H9 (cell line): ENCODE results near the gene FRRS1L. TPM values are rescaled to one million over a fixed set of nuclear protein-coding genes. Genes with fewer than 3 reads are reported as not detected.

Source experiments
- DNase-seq: peaks from one replicate; pipeline ENCODE4 v3.0.0-alpha.2; 2017
- H2AFZ ChIP-seq: one replicate; pipeline ENCODE4 v1.6.1; 2013; ENCODE audit warnings: mild to moderate bottlenecking, low read length, control low read depth, moderate library complexity
- H2AK5ac ChIP-seq: 2 replicates; pipeline ENCODE4 v1.6.1; 2013; ENCODE audit warnings: low read length, control low read depth, mixed read lengths; ENCODE audit not compliant: insufficient read length
- H2BK120ac ChIP-seq: one replicate; pipeline ENCODE4 v1.6.1; 2013; ENCODE audit warnings: low read depth, mild to moderate bottlenecking, low read length, control low read depth, inconsistent platforms; ENCODE audit not compliant: poor library complexity, severe bottlenecking
- H2BK12ac ChIP-seq: 2 replicates; pipeline ENCODE4 v1.6.1; 2013; ENCODE audit warnings: low read length, control low read depth, mixed read lengths, low read depth; ENCODE audit not compliant: insufficient read length
- H2BK15ac ChIP-seq: 2 replicates; pipeline ENCODE4 v1.6.1; 2013; ENCODE audit warnings: low read depth, low read length, control low read depth
- H2BK20ac ChIP-seq: one replicate; pipeline ENCODE4 v1.6.1; 2013; ENCODE audit warnings: low read depth, mild to moderate bottlenecking, low read length, control low read depth, inconsistent platforms; ENCODE audit not compliant: poor library complexity, severe bottlenecking
- H2BK5ac ChIP-seq: 2 replicates; pipeline ENCODE4 v1.6.1; 2013; ENCODE audit warnings: low read length, control low read depth, mixed read lengths; ENCODE audit not compliant: insufficient read length
- H3K14ac ChIP-seq: 2 replicates; pipeline ENCODE4 v1.6.1; 2013; ENCODE audit warnings: low read length, control low read depth; ENCODE audit not compliant: insufficient read depth
- H3K18ac ChIP-seq: 2 replicates; pipeline ENCODE4 v1.6.1; 2013; ENCODE audit warnings: low read depth, mild to moderate bottlenecking, mixed read lengths, low read length, control low read depth; ENCODE audit not compliant: insufficient read length
- H3K23ac ChIP-seq: 2 replicates; pipeline ENCODE4 v1.6.1; 2013; ENCODE audit warnings: low read length, control low read depth, mixed read lengths, low read depth; ENCODE audit not compliant: insufficient read length
- H3K23me2 ChIP-seq: 2 replicates; pipeline ENCODE4 v1.6.1; 2013; ENCODE audit warnings: low read depth, mild to moderate bottlenecking, mixed read lengths, low read length, control low read depth; ENCODE audit not compliant: insufficient read length, poor library complexity, severe bottlenecking
- H3K27ac ChIP-seq: 2 replicates; pipeline ENCODE4 v1.5.1; 2013; ENCODE audit warnings: low read length, control low read depth, mixed read lengths, low read depth; ENCODE audit not compliant: insufficient read length
- H3K27me3 ChIP-seq: 2 replicates; pipeline ENCODE4 v1.6.1; 2013; ENCODE audit warnings: low read length, control low read depth, inconsistent platforms; ENCODE audit not compliant: insufficient read depth
- H3K4ac ChIP-seq: 2 replicates; pipeline ENCODE4 v1.6.1; 2013; ENCODE audit warnings: low read depth, mild to moderate bottlenecking, control low read depth, inconsistent platforms, low read length, moderate library complexity
- H3K4me1 ChIP-seq: 2 replicates; pipeline ENCODE4 v1.6.1; 2013; ENCODE audit warnings: low read length, control low read depth, inconsistent platforms; ENCODE audit not compliant: insufficient read depth
- H3K4me2 ChIP-seq: 2 replicates; pipeline ENCODE4 v1.6.1; 2013; ENCODE audit warnings: low read length, control low read depth, mixed read lengths; ENCODE audit not compliant: insufficient read length, insufficient read depth
- H3K56ac ChIP-seq: 2 replicates; pipeline ENCODE4 v1.6.1; 2013; ENCODE audit warnings: low read depth, mild to moderate bottlenecking, mixed read lengths, low read length, control low read depth; ENCODE audit not compliant: insufficient read length
- H3K79me1 ChIP-seq: 2 replicates; pipeline ENCODE4 v1.6.1; 2013; ENCODE audit warnings: low read depth, mild to moderate bottlenecking, moderate library complexity, low read length, control low read depth, inconsistent platforms; ENCODE audit not compliant: insufficient read depth, poor library complexity, severe bottlenecking
- H3K79me2 ChIP-seq: 2 replicates; pipeline ENCODE4 v1.6.1; 2013; ENCODE audit warnings: low read length, control low read depth, inconsistent platforms; ENCODE audit not compliant: insufficient read depth
- H3K9ac ChIP-seq: 2 replicates; pipeline ENCODE4 v1.6.1; 2013; ENCODE audit warnings: low read length, control low read depth, mixed read lengths; ENCODE audit not compliant: insufficient read length; ENCODE audit errors: extremely low read depth
- H3K9me3 ChIP-seq: one replicate; pipeline ENCODE4 v1.6.1; 2013; ENCODE audit warnings: low read depth, low read length, inconsistent platforms; ENCODE audit not compliant: control insufficient read depth
- H3T11ph ChIP-seq: one replicate; pipeline ENCODE4 v1.6.1; 2013; ENCODE audit warnings: mild to moderate bottlenecking, low read length, control low read depth, inconsistent platforms
- H4K20me1 ChIP-seq: one replicate; pipeline ENCODE4 v1.6.1; 2013; ENCODE audit not compliant: control insufficient read depth, insufficient read length, insufficient read depth
- H4K5ac ChIP-seq: 2 replicates; pipeline ENCODE4 v1.6.1; 2013; ENCODE audit warnings: low read depth, mild to moderate bottlenecking, mixed read lengths, low read length, control low read depth; ENCODE audit not compliant: insufficient read length
- H4K8ac ChIP-seq: replicated peaks from 2 replicates; pipeline ENCODE4 v1.6.1; 2013; ENCODE audit warnings: low read length, control low read depth, mixed read lengths, low read depth; ENCODE audit not compliant: insufficient read length
- H4K91ac ChIP-seq: 2 replicates; pipeline ENCODE4 v1.6.1; 2013; ENCODE audit warnings: low read depth, mild to moderate bottlenecking, moderate library complexity, mixed read lengths, low read length, control low read depth; ENCODE audit not compliant: insufficient read length
- H3K27ac Mint-ChIP-seq, 3 experiments: 2 replicates in 2 of 3; 3 replicates in 1 of 3; pipeline ENCODE4 v1.8.0; 2020 to 2021; ENCODE audit warnings: mixed read lengths in 3 of 3, mild to moderate bottlenecking in 1 of 3, moderate library complexity in 1 of 3
- H3K27me3 Mint-ChIP-seq: 2 replicates; pipeline ENCODE4 v1.8.0; 2021; ENCODE audit warnings: low read depth, mild to moderate bottlenecking, moderate library complexity, mixed read lengths
- H3K36me3 Mint-ChIP-seq, 3 experiments: 2 replicates in 2 of 3; 3 replicates in 1 of 3; pipeline ENCODE4 v1.8.0; 2020 to 2021; ENCODE audit warnings: low read depth in 3 of 3, mixed read lengths in 3 of 3; ENCODE audit not compliant: insufficient read depth in 1 of 3
- H3K4me1 Mint-ChIP-seq, 2 experiments: 2 replicates each; pipeline ENCODE4 v1.8.0; 2020; ENCODE audit warnings: mixed read lengths in 2 of 2
- H3K4me3 Mint-ChIP-seq, 2 experiments: 2 replicates in 1 of 2; 3 replicates in 1 of 2; pipeline ENCODE4 v1.8.0; 2020 to 2021; ENCODE audit warnings: mild to moderate bottlenecking in 2 of 2, mixed read lengths in 2 of 2, moderate library complexity in 1 of 2
- H3K9me3 Mint-ChIP-seq, 2 experiments: 2 replicates in 1 of 2; 3 replicates in 1 of 2; pipeline ENCODE4 v1.8.0; 2020; ENCODE audit warnings: mild to moderate bottlenecking in 2 of 2, mixed read lengths in 2 of 2, moderate library complexity in 1 of 2
- CTCF ChIP-seq: fragments of 200-600 bp; sonication (generic); conservative IDR thresholded peaks from 3 replicates; pipeline ENCODE4 v1.8.0; 2021; ENCODE audit warnings: antibody characterized with exemption, mild to moderate bottlenecking
- WGBS: extraction: QIAGEN DNeasy Blood & Tissue Kit; methylation state at CpG from one replicate; pipeline ENCODE4 v1.1.7; 2013; ENCODE audit warnings: missing lambda C conversion rate, low lambda C conversion rate, mixed read lengths; ENCODE audit not compliant: insufficient read length; ENCODE audit errors: extremely low coverage; 5-methylcytosine and 5-hydroxymethylcytosine counted together
- total RNA-seq: library from RNA; stranded (reverse); gene quantifications from 2 replicates; pipeline ENCODE4 v1.2.1, GENCODE V29; 2021

Gene FRRS1L
- total RNA-seq, 1 experiment from 2014 or later: 3.3 TPM

GRCh38 chr9:109083813-109084405 is 83.1 kb downstream of the FRRS1L start:
- no peak for DNase-seq
- H3K4me3 Mint-ChIP-seq: no peak overlapping the region
- H3K56ac ChIP-seq: no peak overlapping the region
- WGBS: no CpG with 5 or more reads among the region's 4 CpGs
- no peak overlapping the region for H2BK15ac ChIP-seq
- H2BK20ac ChIP-seq: no peak overlapping the region
- H3K36me3 Mint-ChIP-seq: peaks cover 12 to 59% (median 44%) of the 10 kb centered on the region in 3 experiments; a peak in 6 of 7 replicates
- no peaks in the 10 kb centered on the region for H3K79me1 ChIP-seq
- H3K27ac ChIP-seq: no peak overlapping the region
- no peak overlapping the region for H4K5ac ChIP-seq
- H3K4me1 Mint-ChIP-seq: no peaks in the 10 kb centered on the region
- no peak overlapping the region for H2BK120ac ChIP-seq
- no peaks in the 10 kb centered on the region for H3K79me2 ChIP-seq
- no peaks in the 10 kb centered on the region for H4K20me1 ChIP-seq
- no peak overlapping the region for H3K27ac Mint-ChIP-seq
- no peaks in the 10 kb centered on the region for H3K23me2 ChIP-seq
- H4K91ac ChIP-seq: no peak overlapping the region
- no peak overlapping the region for H2BK5ac ChIP-seq
- H4K8ac ChIP-seq: no peak overlapping the region
- no peak overlapping the region for H3K18ac ChIP-seq
- H2AK5ac ChIP-seq: no peak overlapping the region
- H3K4ac ChIP-seq: no peak overlapping the region
- TF ChIP-seq CTCF: no peak
- H3K23ac ChIP-seq: no peak overlapping the region
- H3K9me3 ChIP-seq: no peaks in the 10 kb centered on the region
- no peaks in the 10 kb centered on the region for H3K27me3 ChIP-seq
- H2AFZ ChIP-seq: no peak overlapping the region
- H3K9me3 Mint-ChIP-seq: no peaks in the 10 kb centered on the region
- no peaks in the 10 kb centered on the region for H3K27me3 Mint-ChIP-seq
- no peak overlapping the region for H3K9ac ChIP-seq
- H3K4me1 ChIP-seq: no peaks in the 10 kb centered on the region
- H3T11ph ChIP-seq: no peak overlapping the region
- no peak overlapping the region for H3K4me2 ChIP-seq
- H3K14ac ChIP-seq: no peak overlapping the region
- H2BK12ac ChIP-seq: no peak overlapping the region
